Spleen (tissue), 11 donors: ENCODE measurements around the gene MMRN2. TPM values are rescaled to one million over a fixed set of nuclear protein-coding genes. Genes with fewer than 3 reads are reported as not detected.

Experiments used
- DNase-seq: peaks from one replicate; pipeline ENCODE4 v3.0.0-alpha.2; 2020
- H3K27ac ChIP-seq, 8 donors: fragments of 200-600 bp; sonication (generic) in 7 of 8; 1 replicate in 4 of 8; 2 replicates in 4 of 8; pipeline versions ENCODE4 v1.5.0 to v1.8.0; 2016 to 2021; ENCODE audit warnings: inconsistent platforms in 4 of 8, mild to moderate bottlenecking in 4 of 8, moderate library complexity in 1 of 8
- H3K27me3 ChIP-seq, 7 donors: fragments of 200-600 bp; sonication (generic) in 6 of 7; replicated peaks in 1 of 7; 1 replicate in 4 of 7; 2 replicates in 3 of 7; pipeline versions ENCODE4 v1.5.0 to v1.8.0; 2016 to 2021; ENCODE audit warnings: inconsistent platforms in 3 of 7, mild to moderate bottlenecking in 1 of 7
- H3K36me3 ChIP-seq, 6 donors: fragments of 200-600 bp; sonication (generic) in 5 of 6; 1 replicate in 4 of 6; 2 replicates in 2 of 6; pipeline versions ENCODE4 v1.5.0 to v1.8.0; 2016 to 2021; ENCODE audit warnings: inconsistent platforms in 2 of 6
- H3K4me1 ChIP-seq, 6 donors: fragments of 200-600 bp; sonication (generic) in 5 of 6; 1 replicate in 3 of 6; 2 replicates in 3 of 6; pipeline versions ENCODE4 v1.5.0 to v1.8.0; 2016 to 2021; ENCODE audit warnings: inconsistent platforms in 3 of 6
- H3K4me3 ChIP-seq, 8 donors: fragments of 200-600 bp; sonication (generic) in 7 of 8; 1 replicate in 4 of 8; 2 replicates in 4 of 8; pipeline versions ENCODE4 v1.5.0 to v1.8.0; 2016 to 2021; ENCODE audit warnings: inconsistent platforms in 4 of 8, mild to moderate bottlenecking in 4 of 8, moderate library complexity in 2 of 8
- H3K9me3 ChIP-seq, 8 donors: fragments of 200-600 bp; sonication (generic) in 7 of 8; 1 replicate in 4 of 8; 2 replicates in 4 of 8; pipeline versions ENCODE4 v1.5.0 to v1.8.0; 2016 to 2021; ENCODE audit warnings: inconsistent platforms in 4 of 8
- CTCF ChIP-seq, 11 experiments: fragments of 200-600 bp in 7 of 11; fragments of 450-650 bp in 4 of 11; sonication (generic) in 4 of 11; IDR thresholded peaks in 8 of 11; conservative IDR thresholded peaks in 3 of 11; 1 replicate in 7 of 11; 2 replicates in 4 of 11; pipeline versions ENCODE4 v1.4.0 to v1.8.0; 2016 to 2021; ENCODE audit warnings: antibody characterized with exemption in 11 of 11, inconsistent platforms in 4 of 11, mild to moderate bottlenecking in 1 of 11
- POLR2A ChIP-seq, 3 donors: fragments of 450-650 bp; IDR thresholded peaks; one replicate each; pipeline ENCODE4 v1.5.1; 2017; ENCODE audit warnings: antibody characterized with exemption in 3 of 3, mild to moderate bottlenecking in 1 of 3
- POLR2AphosphoS5 ChIP-seq, 3 donors: sonication (generic); formaldehyde crosslinking; IDR thresholded peaks; one replicate each; pipeline ENCODE4 v1.5.1; 2017; ENCODE audit warnings: antibody characterized with exemption in 3 of 3
- WGBS, 5 donors: extraction: QIAGEN DNeasy Blood & Tissue Kit in 3 of 5; methylation state at CpG; one replicate each; pipeline versions ENCODE4 v1.1.5 to v1.1.7; 2013 to 2018; 5-methylcytosine and 5-hydroxymethylcytosine counted together
- intact Hi-C: fragments of 100-400 bp; cut with DNase I; formaldehyde crosslinking; loops from one replicate; pipeline ENCODE4 v1.15.0; 2023; ENCODE audit warnings: low total_unique reads
- polyA plus RNA-seq, 3 donors: library from polyadenylated mRNA; stranded (reverse); fragments of 200-250 nt; gene quantifications; one replicate each; pipeline ENCODE4 v1.2.1, GENCODE V29; 2013
- total RNA-seq, 7 donors: library from RNA; depleted of rRNA in 3 of 7; stranded (reverse); fragments of >200 nt in 3 of 7; fragmentation: NEBNext Ultra II Directional in 4 of 7; extraction: Animal tissue kit (Norgen Biotek cat#: 25700) in 4 of 7; gene quantifications; one replicate each; pipeline versions ENCODE4 v1.1.0 to v1.2.1, GENCODE V29; 2016 to 2021
- donor health status: healthy with polysubstance abuse.
- donor health status: DM: no; HTN: no; CAD: no; lungs with moderate emphysema.
- donor health status: DM: no; HTN: no; CAD: no.
- donor health status: Bipolar disorder and iron deficiency.
- donor health status: healthy.
- donor health status: DM: no; HTN: no; CAD: no.
- donor health status: DM: yes; HTN: yes; CAD: no.

The MMRN2 gene
- total and polyA plus RNA-seq, 10 donors: 4.8 to 120 (median 77.0) TPM

- DNase-seq: no peak
- 82 to 93% (median 86%) methylated on average over 18 to 30 of the region's 30 CpGs for WGBS, 5 donors
Observed at GRCh38 chr10:86943316-86944030, 13.9 kb downstream of the MMRN2 start.

DNA sequence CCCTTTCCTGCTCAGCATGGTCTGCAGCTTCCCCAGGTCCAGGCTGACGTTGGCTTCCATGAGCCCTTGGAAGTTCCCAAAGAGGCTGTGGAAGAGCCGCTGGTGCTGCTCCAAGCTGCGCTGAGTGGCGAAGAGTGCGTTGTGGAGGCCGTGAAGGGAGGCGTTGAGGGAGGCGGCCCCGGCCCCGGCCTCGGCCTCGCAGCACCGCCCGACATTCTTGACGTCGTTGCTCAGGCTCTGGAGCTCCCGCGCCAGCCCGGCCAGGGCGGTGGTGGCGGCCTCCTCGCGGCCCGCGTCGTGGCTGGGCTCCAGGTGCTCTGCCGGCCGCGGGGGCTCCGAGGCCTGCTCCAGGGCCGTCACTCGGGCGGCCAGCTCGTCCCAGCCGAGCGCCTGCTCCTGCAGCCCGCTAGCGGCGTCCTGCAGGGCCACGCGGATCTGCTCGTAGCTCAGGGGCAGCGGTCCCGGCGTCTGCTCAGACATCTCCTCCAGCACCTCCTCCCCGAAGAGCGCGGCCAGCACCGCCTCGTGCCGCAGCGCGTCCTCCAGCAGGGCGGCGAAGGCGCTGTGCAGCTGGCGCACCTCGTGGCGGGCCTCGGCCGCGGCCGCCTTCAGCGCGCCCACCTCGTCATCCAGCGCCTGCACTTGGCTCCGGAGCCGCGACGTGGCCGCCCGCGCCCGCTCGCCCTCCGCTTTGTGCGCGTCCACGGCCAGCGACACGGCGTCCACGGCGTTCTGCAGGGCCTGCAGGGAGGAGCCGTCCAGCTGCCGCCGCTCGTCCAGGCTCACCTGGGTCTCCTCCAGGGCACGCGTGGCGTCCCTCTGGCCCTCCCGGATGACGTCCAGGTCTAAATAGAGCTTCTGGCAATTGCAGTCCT lies 14.7 kb downstream of the MMRN2 start:
- H3K4me1 ChIP-seq: peaks cover 4 to 91% (median 49%) of the 10 kb centered on the region in 6 donors
- peak overlapping the region in 4 of 8 donors; percentile 21 to 47 (median 34) for H3K27ac ChIP-seq
- TF ChIP-seq POLR2AphosphoS5 (IDR thresholded peaks at IDR 0.05): no peak
- no peak for TF ChIP-seq CTCF (IDR thresholded peaks at IDR 0.05 in 8 of 11, conservative IDR thresholded peaks at IDR 0.05 in 3 of 11)
- TF ChIP-seq POLR2A (IDR thresholded peaks at IDR 0.05): no peak
- H3K36me3 ChIP-seq: peaks cover 0 to 37% (median 0%) of the 10 kb centered on the region in 6 donors
- intact Hi-C loops: no loop called here
- WGBS, 5 donors: 78 to 94% (median 88%) methylated on average over 40 to 94 of the region's 94 CpGs
- H3K9me3 ChIP-seq: no peaks in the 10 kb centered on the region
- DNase-seq: peak; percentile 76
- H3K27me3 ChIP-seq: peaks cover 0 to 8% (median 0%) of the 10 kb centered on the region in 7 donors
- H3K4me3 ChIP-seq: peak overlapping the region in 1 of 8 donors; percentile 13

More at GRCh38 chr10:86943316-86944030, 13.9 kb downstream of the MMRN2 start:
- intact Hi-C loops: no loop called here
- Histone ChIP-seq H3K4me1 (peaks cover 4 to 93% (median 49%) of the 10 kb centered on the region in 6 donors), H3K27me3 (peaks cover 0 to 8% (median 0%) of the 10 kb centered on the region in 7 donors), H3K4me3 (no peak overlapping the region), H3K9me3 (no peaks in the 10 kb centered on the region), H3K27ac (peak overlapping the region in 1 of 8 donors; percentile 22), H3K36me3 (peaks cover 0 to 29% (median 0%) of the 10 kb centered on the region in 6 donors)
- no peak for TF ChIP-seq POLR2A (IDR thresholded peaks at IDR 0.05)
- peak in 1 of 3 donors; percentile 30 for TF ChIP-seq POLR2AphosphoS5 (IDR thresholded peaks at IDR 0.05)
- no peak for TF ChIP-seq CTCF (IDR thresholded peaks at IDR 0.05 in 8 of 11, conservative IDR thresholded peaks at IDR 0.05 in 3 of 11)

GRCh38 chr10:86941991-86942421 lies 15.4 kb downstream of the MMRN2 start:
- H3K9me3 ChIP-seq: no peaks in the 10 kb centered on the region
- H3K27ac ChIP-seq: peak overlapping the region in 4 of 8 donors; percentile 21 to 47 (median 34)
- no peak for DNase-seq
- H3K36me3 ChIP-seq: peaks cover 0 to 44% (median 0%) of the 10 kb centered on the region in 6 donors
- intact Hi-C loops: no loop called here
- TF ChIP-seq POLR2A (IDR thresholded peaks at IDR 0.05) (no peak), POLR2AphosphoS5 (IDR thresholded peaks at IDR 0.05) (peak in 1 of 3 donors; percentile 10)
- WGBS, 5 donors: 80 to 89% (median 84%) methylated on average over 14 of the region's 14 CpGs
- H3K27me3 ChIP-seq: peaks cover 0 to 8% (median 0%) of the 10 kb centered on the region in 7 donors
- no peak overlapping the region for H3K4me3 ChIP-seq
- peaks cover 4 to 84% (median 48%) of the 10 kb centered on the region in 6 donors for H3K4me1 ChIP-seq

- no peak for DNase-seq
Observed at GRCh38 chr10:86941426-86941825, 16.0 kb downstream of the MMRN2 start.

More at GRCh38 chr10:86941426-86941825, 16.0 kb downstream of the MMRN2 start:
- no peak overlapping the region for H3K4me3 ChIP-seq
- intact Hi-C loops: no loop called here
- peaks cover 0 to 49% (median 3%) of the 10 kb centered on the region in 6 donors for H3K36me3 ChIP-seq
- peaks cover 0 to 4% (median 0%) of the 10 kb centered on the region in 7 donors for H3K27me3 ChIP-seq
- H3K27ac ChIP-seq: peak overlapping the region in 3 of 8 donors; percentile 27 to 47 (median 35)
- no peaks in the 10 kb centered on the region for H3K9me3 ChIP-seq
- H3K4me1 ChIP-seq: peaks cover 4 to 78% (median 45%) of the 10 kb centered on the region in 6 donors
- WGBS, 5 donors: 64 to 86% (median 80%) methylated on average over 2 of the region's 2 CpGs
- TF ChIP-seq POLR2A (IDR thresholded peaks at IDR 0.05): no peak
- no peak for TF ChIP-seq POLR2AphosphoS5 (IDR thresholded peaks at IDR 0.05)
- TF ChIP-seq CTCF (IDR thresholded peaks at IDR 0.05 in 8 of 11, conservative IDR thresholded peaks at IDR 0.05 in 3 of 11): no peak
